ENCODE results near the gene C1orf232. TPM values are rescaled to one million over a fixed set of nuclear protein-coding genes. Genes with fewer than 3 reads are reported as not detected.

C1orf232 gene
- total and polyA plus RNA-seq, 3 donors from 2014 or later = not detected

GRCh38 chr1:26175346-26175745, 6.6 kb upstream of the C1orf232 start:
- TF ChIP-seq POLR2A (IDR thresholded peaks at IDR 0.05) = no peak
- no peak for TF ChIP-seq CTCF (IDR thresholded peaks at IDR 0.05)
- intact Hi-C loops (cut with DNase I; ENCODE audit: low total_unique reads) = no loop called here
- Histone ChIP-seq H3K4me1 (peaks cover 8% of the 10 kb centered on the region), H3K27me3 (no peaks in the 10 kb centered on the region), H3K36me3 (ENCODE audit: low read depth, missing control alignments) (no peaks in the 10 kb centered on the region), H3K9me3 (no peaks in the 10 kb centered on the region), H3K27ac (no peak overlapping the region), H3K4me3 (no peak overlapping the region)
- no peak for DNase-seq
- WGBS, 2 donors = 90 to 95% methylated on average over 8 of the region's 8 CpGs

GRCh38 chr1:26171084-26172072, 2.6 kb upstream of the C1orf232 start, which contains the start of gene ZNF593OS:
TSS of gene ZNF593OS (minus strand) at chr1:26171832. CDS start at chr1:26171661, 171 bp downstream.
- no peak for TF ChIP-seq CTCF (IDR thresholded peaks at IDR 0.05)
- TF ChIP-seq POLR2A (IDR thresholded peaks at IDR 0.05) = no peak
- intact Hi-C loops (cut with DNase I; ENCODE audit: low total_unique reads) = no loop called here
- Histone ChIP-seq H3K36me3 (ENCODE audit: low read depth, missing control alignments) (no peaks in the 10 kb centered on the region), H3K9me3 (no peaks in the 10 kb centered on the region), H3K4me1 (peaks cover 12% of the 10 kb centered on the region), H3K27ac (no peak within 1 kb of the TSS), H3K4me3 (no peak within 1 kb of the TSS), H3K27me3 (no peaks in the 10 kb centered on the region)
- no peak for DNase-seq
- WGBS, 2 donors = 90 to 94% methylated on average over 26 to 34 of the region's 34 CpGs

- Histone ChIP-seq H3K4me1 (peaks cover 12% of the 10 kb centered on the region), H3K9me3 (no peaks in the 10 kb centered on the region), H3K27me3 (no peaks in the 10 kb centered on the region), H3K4me3 (peak overlapping the region; percentile 71 to 91), H3K36me3 (ENCODE audit: low read depth, missing control alignments) (no peaks in the 10 kb centered on the region), H3K27ac (peak overlapping the region in 1 of 2 donors; percentile 71)
- intact Hi-C loops (cut with DNase I; ENCODE audit: low total_unique reads) = no loop called here
- DNase-seq = no peak
- no peak for TF ChIP-seq POLR2A (IDR thresholded peaks at IDR 0.05)
- no peak for TF ChIP-seq CTCF (IDR thresholded peaks at IDR 0.05)
- 64 to 100% methylated on average over 1 to 9 of the region's 9 CpGs for WGBS, 2 donors
These were observed 1.7 kb upstream of the C1orf232 start for GRCh38 chr1:26170472-26170821.

- DNase-seq = peak; percentile 96
- intact Hi-C loops (cut with DNase I; ENCODE audit: low total_unique reads) = loop anchor here (10.0 kb wide), 1 partner anchor 55 kb away; the partner anchor contains the start of gene PDIK1L
- 1% methylated on average over 26 to 34 of the region's 76 CpGs for WGBS, 2 donors
- peak within 1 kb of the TSS; percentile 71 to 91 for H3K4me3 ChIP-seq
- peaks cover 12% of the 10 kb centered on the region for H3K4me1 ChIP-seq
- no peaks in the 10 kb centered on the region for H3K27me3 ChIP-seq
- no peak for TF ChIP-seq POLR2A (IDR thresholded peaks at IDR 0.05)
- TF ChIP-seq CTCF (IDR thresholded peaks at IDR 0.05) = peak; percentile 90 to 99 (median 91)
- no peaks in the 10 kb centered on the region for H3K36me3 ChIP-seq (ENCODE audit: low read depth, missing control alignments)
- peak within 1 kb of the TSS; percentile 31 to 71 for H3K27ac ChIP-seq
- H3K9me3 ChIP-seq = no peaks in the 10 kb centered on the region
These were observed 1.1 kb upstream of the C1orf232 start, which contains the start of gene ZNF593 for GRCh38 chr1:26169669-26170471. TSS of gene ZNF593 (plus strand) at chr1:26169908. CDS start at chr1:26169984, 76 bp downstream.

Data from testis (tissue), 3 donors.